Measurements from ENCODE around the gene CUL7. TPM values are rescaled to one million over a fixed set of nuclear protein-coding genes. Genes with fewer than 3 reads are reported as not detected.
"Not testable (repeated sequence)": the region's sequence is repeated elsewhere in the genome, so short reads cannot be mapped to it uniquely, and the experiment has no call there.

Gene CUL7
- total RNA-seq, 1 experiment from 2014 or later = 20.8 TPM

- H3K4me3 Mint-ChIP-seq = no peak overlapping the region
- ChIA-PET POLR2A (interaction anchor here (1.2 to 1.5 kb wide), 2 partner anchors 8 to 10 kb away, joined by 5 read pairs; partner anchors contain the start of genes KLHDC3 and MEA1), CTCF (interaction anchor here (0.8 to 1.2 kb wide), 2 partner anchors 29 to 37 kb away, joined by 3 read pairs; no protein-coding TSS in a partner anchor)
- peaks cover 34% of the 10 kb centered on the region for H3K36me3 Mint-ChIP-seq
- no peaks in the 10 kb centered on the region for H3K27me3 Mint-ChIP-seq (ENCODE audit: low read depth)
- no peak overlapping the region for H3K27ac Mint-ChIP-seq
- TF ChIP-seq ZNF317 (CRISPR knock-in tag; IDR thresholded peaks at IDR 0.05; ENCODE audit: borderline replicate concordance, low read depth) (no peak), E2F1 (CRISPR knock-in tag; IDR thresholded peaks at IDR 0.05) (no peak), MYBL2 (CRISPR knock-in tag; IDR thresholded peaks at IDR 0.05) (no peak), TEAD1 (CRISPR knock-in tag; IDR thresholded peaks at IDR 0.05) (no peak), SMAD4 (CRISPR knock-in tag; IDR thresholded peaks at IDR 0.05) (no peak)
- ATAC-seq = no peak
- no peak for DNase-seq (ENCODE audit: low spot score)
- H3K4me1 Mint-ChIP-seq = peaks cover 4% of the 10 kb centered on the region; the same call in 1 of the 2 replicates
- H3K9me3 Mint-ChIP-seq = no peaks in the 10 kb centered on the region
Measured at GRCh38 chr6:43005844-43006243, 47.8 kb downstream of the CUL7 start.

- ChIA-PET POLR2A (no interaction called here), CTCF (no interaction called here)
- no peak for ATAC-seq
- no peak for TF ChIP-seq GRHL2 (CRISPR knock-in tag; IDR thresholded peaks at IDR 0.05; ENCODE audit: insufficient replicate concordance, severe bottlenecking)
- TF ChIP-seq E2F5 (CRISPR knock-in tag; IDR thresholded peaks at IDR 0.05) = no peak
- TF ChIP-seq ELF4 (CRISPR knock-in tag; IDR thresholded peaks at IDR 0.05; ENCODE audit: low read depth) = no peak
- no peak for TF ChIP-seq NFE2L1 (CRISPR knock-in tag; IDR thresholded peaks at IDR 0.05)
- no peak for TF ChIP-seq FOXP1 (CRISPR knock-in tag; IDR thresholded peaks at IDR 0.05; ENCODE audit: borderline replicate concordance)
- no peak for TF ChIP-seq OVOL2 (CRISPR knock-in tag; IDR thresholded peaks at IDR 0.05; ENCODE audit: borderline replicate concordance)
- TF ChIP-seq EMX1 (CRISPR knock-in tag; IDR thresholded peaks at IDR 0.05) = no peak
- DNase-seq (ENCODE audit: low spot score) = no peak
- Mint-ChIP-seq H3K36me3 (peaks cover 7% of the 10 kb centered on the region), H3K27me3 (ENCODE audit: low read depth) (no peaks in the 10 kb centered on the region), H3K27ac (no peak overlapping the region), H3K4me1 (peaks cover 4% of the 10 kb centered on the region; the same call in 1 of the 2 replicates), H3K4me3 (no peak overlapping the region), H3K9me3 (no peaks in the 10 kb centered on the region)
Measured at GRCh38 chr6:43001843-43002242, 51.8 kb downstream of the CUL7 start.

GRCh38 chr6:42998205-42998604 lies 55.4 kb downstream of the CUL7 start:
- POLR2A ChIA-PET; H3K4me3 Mint-ChIP-seq; H3K9me3 Mint-ChIP-seq; H3K4me1 Mint-ChIP-seq; DNase-seq (ENCODE audit: low spot score); H3K27ac Mint-ChIP-seq; H3K27me3 Mint-ChIP-seq (ENCODE audit: low read depth); H3K36me3 Mint-ChIP-seq; ATAC-seq: not testable (repeated sequence)
- CTCF ChIA-PET = interaction anchor here (1.0 kb wide), 1 partner anchor 16 kb away, joined by 3 read pairs; the partner anchor contains the start of genes KLHDC3 and MEA1

- no peak for ATAC-seq
- peaks cover 5% of the 10 kb centered on the region; the same call in 1 of the 2 replicates for H3K36me3 Mint-ChIP-seq
- H3K4me3 Mint-ChIP-seq = no peak overlapping the region
- no peak for DNase-seq (ENCODE audit: low spot score)
- no peaks in the 10 kb centered on the region for H3K4me1 Mint-ChIP-seq
- no peaks in the 10 kb centered on the region for H3K9me3 Mint-ChIP-seq
- POLR2A ChIA-PET = interaction anchor here (1.2 to 1.4 kb wide), 2 partner anchors 13 to 17 kb away, joined by 3 to 5 read pairs; partner anchors contain the start of genes PEX6 and PPP2R5D
- CTCF ChIA-PET = interaction anchor here (0.8 to 2.2 kb wide), 7 partner anchors 12 to 147 kb away, joined by 4 to 11 read pairs (median 5); partner anchors contain the start of genes CNPY3, KLHDC3, MEA1 and PEX6
- no peak overlapping the region for H3K27ac Mint-ChIP-seq
- no peaks in the 10 kb centered on the region for H3K27me3 Mint-ChIP-seq (ENCODE audit: low read depth)
- TF ChIP-seq TCF7 (CRISPR knock-in tag; IDR thresholded peaks at IDR 0.05; ENCODE audit: low read depth) (no peak), E2F1 (CRISPR knock-in tag; IDR thresholded peaks at IDR 0.05) (no peak)
Measured at GRCh38 chr6:42996513-42996912, 57.1 kb downstream of the CUL7 start.

- peak overlapping the region; percentile 2; the same call in 1 of the 2 replicates for H3K27ac Mint-ChIP-seq
- no peak for ATAC-seq
- H3K36me3 Mint-ChIP-seq = peaks cover 21% of the 10 kb centered on the region
- CTCF ChIA-PET = no interaction called here
- POLR2A ChIA-PET = no interaction called here
- no peak overlapping the region for H3K4me3 Mint-ChIP-seq
- H3K9me3 Mint-ChIP-seq = no peaks in the 10 kb centered on the region
- H3K4me1 Mint-ChIP-seq = no peaks in the 10 kb centered on the region
- no peaks in the 10 kb centered on the region for H3K27me3 Mint-ChIP-seq (ENCODE audit: low read depth)
- DNase-seq (ENCODE audit: low spot score) = no peak
- TF ChIP-seq ZBTB43 (CRISPR knock-in tag; IDR thresholded peaks at IDR 0.05) = no peak
- TF ChIP-seq ZNF396 (CRISPR knock-in tag; IDR thresholded peaks at IDR 0.05; ENCODE audit: borderline replicate concordance) = no peak
- no peak for TF ChIP-seq PRDM15 (CRISPR knock-in tag; IDR thresholded peaks at IDR 0.05)
- no peak for TF ChIP-seq EMX1 (CRISPR knock-in tag; IDR thresholded peaks at IDR 0.05)
- no peak for TF ChIP-seq HMGA2 (CRISPR knock-in tag; IDR thresholded peaks at IDR 0.05)
Measured at GRCh38 chr6:42993445-42993844, 60.2 kb downstream of the CUL7 start.
